Gastrocnemius medialis (tissue), 4 donors: ENCODE measurements around the gene ACOT13. TPM values are rescaled to one million over a fixed set of nuclear protein-coding genes. Genes with fewer than 3 reads are reported as not detected.
"Not testable (repeated sequence)": the region's sequence is repeated elsewhere in the genome, so short reads cannot be mapped to it uniquely, and the experiment has no call there.

Experiments
- ATAC-seq, 2 donors: fragments of 150-250 bp; one replicate each; pipeline ENCODE4 v1.9.1; 2016
- DNase-seq, 2 donors: peaks; one replicate each; pipeline ENCODE4 v3.0.0-alpha.2; 2019
- H3K27ac ChIP-seq, 4 donors: fragments of 200-600 bp; sonication (generic); 1 replicate in 1 of 4; 2 replicates in 3 of 4; pipeline ENCODE4 v1.5.1; 2016 to 2018; ENCODE audit warnings: mild to moderate bottlenecking in 2 of 4, moderate library complexity in 1 of 4
- H3K27me3 ChIP-seq, 3 donors: fragments of 200-600 bp; sonication (generic) in 2 of 3; 1 replicate in 1 of 3; 2 replicates in 2 of 3; pipeline versions ENCODE4 v1.5.1 to v1.6.0; 2016 to 2019; ENCODE audit warnings: mild to moderate bottlenecking in 1 of 3, moderate library complexity in 1 of 3
- H3K36me3 ChIP-seq, 2 donors: fragments of 200-600 bp; sonication (generic) in 1 of 2; one replicate each; pipeline ENCODE4 v1.5.1; 2017 to 2018
- H3K4me1 ChIP-seq, 2 donors: fragments of 200-600 bp; sonication (generic) in 1 of 2; one replicate each; pipeline ENCODE4 v1.5.1; 2016 to 2017; ENCODE audit warnings: mild to moderate bottlenecking in 2 of 2
- H3K4me3 ChIP-seq, 4 donors: fragments of 200-600 bp; sonication (generic) in 3 of 4; 1 replicate in 1 of 4; 2 replicates in 3 of 4; pipeline ENCODE4 v1.5.1; 2016 to 2019; ENCODE audit warnings: mild to moderate bottlenecking in 2 of 4
- H3K9me3 ChIP-seq, 3 donors: fragments of 200-600 bp; sonication (generic) in 2 of 3; 1 replicate in 1 of 3; 2 replicates in 2 of 3; pipeline ENCODE4 v1.5.1; 2016 to 2019
- CTCF ChIP-seq, 5 experiments: fragments of 450-650 bp in 3 of 5; fragments of 200-600 bp in 2 of 5; sonication (generic) in 2 of 5; IDR thresholded peaks in 4 of 5; conservative IDR thresholded peaks in 1 of 5; 1 replicate in 4 of 5; 2 replicates in 1 of 5; pipeline ENCODE4 v1.5.1; 2016 to 2019; ENCODE audit warnings: antibody characterized with exemption in 5 of 5, mild to moderate bottlenecking in 3 of 5, moderate library complexity in 3 of 5
- POLR2A ChIP-seq, 2 donors: fragments of 450-650 bp; IDR thresholded peaks; one replicate each; pipeline ENCODE4 v1.6.1; 2017; ENCODE audit warnings: antibody characterized with exemption in 2 of 2, mild to moderate bottlenecking in 2 of 2, moderate library complexity in 2 of 2
- in situ Hi-C, 4 donors: fragments of 200-750 bp; cut with MboI; loops; one replicate each; pipeline versions ENCODE4 v1.15.0 to v1.8.0; 2017; ENCODE audit warnings: low sequenced_read_pairs in 4 of 4
- intact Hi-C: fragments of 100-400 bp; cut with DNase I; formaldehyde crosslinking; loops from one replicate; pipeline ENCODE4 v1.15.1; 2023; ENCODE audit warnings: low total_unique reads
- total RNA-seq, 4 donors: library from RNA; depleted of rRNA; stranded (reverse); fragments of >200 nt; gene quantifications; one replicate each; pipeline versions ENCODE4 v1.1.0 to v1.2.3, GENCODE V29; 2016

Gene ACOT13
- total RNA-seq, 4 donors from 2014 or later: 13.6 to 28.2 (median 21.1) TPM

GRCh38 chr6:24744911-24745310 lies 78.0 kb downstream of the ACOT13 start:
- no peak overlapping the region for H3K4me3 ChIP-seq
- ATAC-seq (no peak), DNase-seq (no peak)
- no peaks in the 10 kb centered on the region for H3K9me3 ChIP-seq
- no peaks in the 10 kb centered on the region for H3K27me3 ChIP-seq
- TF ChIP-seq POLR2A (IDR thresholded peaks at IDR 0.05) (no peak), CTCF (IDR thresholded peaks at IDR 0.05 in 4 of 5, conservative IDR thresholded peaks at IDR 0.05 in 1 of 5) (no peak)
- H3K36me3 ChIP-seq: no peaks in the 10 kb centered on the region
- in situ Hi-C loops (no loop called here), intact Hi-C loops (no loop called here)
- H3K27ac ChIP-seq: no peak overlapping the region
- H3K4me1 ChIP-seq: no peaks in the 10 kb centered on the region

- DNase-seq: no peak
- ATAC-seq: no peak
- in situ Hi-C loops: no loop called here
Observed at GRCh38 chr6:24749297-24749696, 82.4 kb downstream of the ACOT13 start.

GRCh38 chr6:24750878-24751277 lies 84.0 kb downstream of the ACOT13 start:
- intact Hi-C loops, H3K4me1 ChIP-seq, DNase-seq, in situ Hi-C loops, H3K27ac ChIP-seq, ATAC-seq, H3K9me3 ChIP-seq, H3K27me3 ChIP-seq, H3K4me3 ChIP-seq, H3K36me3 ChIP-seq: not testable (repeated sequence)

More at GRCh38 chr6:24749297-24749696, 82.4 kb downstream of the ACOT13 start:
- H3K4me3 ChIP-seq: no peak overlapping the region
- H3K9me3 ChIP-seq: no peaks in the 10 kb centered on the region
- TF ChIP-seq CTCF (IDR thresholded peaks at IDR 0.05 in 4 of 5, conservative IDR thresholded peaks at IDR 0.05 in 1 of 5) (no peak), POLR2A (IDR thresholded peaks at IDR 0.05) (no peak)
- H3K4me1 ChIP-seq: no peaks in the 10 kb centered on the region
- H3K36me3 ChIP-seq: no peaks in the 10 kb centered on the region
- no peak overlapping the region for H3K27ac ChIP-seq
- intact Hi-C loops: no loop called here
- H3K27me3 ChIP-seq: no peaks in the 10 kb centered on the region

- Histone ChIP-seq H3K4me1 (no peaks in the 10 kb centered on the region), H3K36me3 (no peaks in the 10 kb centered on the region), H3K27ac (no peak overlapping the region), H3K27me3 (no peaks in the 10 kb centered on the region), H3K4me3 (no peak overlapping the region), H3K9me3 (no peaks in the 10 kb centered on the region)
- DNase-seq: no peak
- no peak for ATAC-seq
- TF ChIP-seq POLR2A (IDR thresholded peaks at IDR 0.05) (no peak), CTCF (IDR thresholded peaks at IDR 0.05 in 4 of 5, conservative IDR thresholded peaks at IDR 0.05 in 1 of 5) (no peak)
- intact Hi-C loops (no loop called here), in situ Hi-C loops (no loop called here)
Observed at GRCh38 chr6:24752503-24752902, 85.6 kb downstream of the ACOT13 start.

GRCh38 chr6:24752917-24753492 lies 86.1 kb downstream of the ACOT13 start:
- no peak for TF ChIP-seq POLR2A (IDR thresholded peaks at IDR 0.05)
- no peak for TF ChIP-seq CTCF (IDR thresholded peaks at IDR 0.05 in 4 of 5, conservative IDR thresholded peaks at IDR 0.05 in 1 of 5)
- DNase-seq (no peak), ATAC-seq (no peak)
- no peaks in the 10 kb centered on the region for H3K4me1 ChIP-seq
- in situ Hi-C loops: no loop called here
- intact Hi-C loops: no loop called here
- H3K36me3 ChIP-seq: no peaks in the 10 kb centered on the region
- no peaks in the 10 kb centered on the region for H3K27me3 ChIP-seq
- no peak overlapping the region for H3K4me3 ChIP-seq
- no peak overlapping the region for H3K27ac ChIP-seq
- H3K9me3 ChIP-seq: no peaks in the 10 kb centered on the region
